Stimulated activated CD8-positive, alpha-beta memory T cell treated with anti-CD3 and anti-CD28 coated beads, Interleukin-15, amount 100 ng/mL, for 48 hours (primary cell): ENCODE results near the gene TOMM40L.
"Not testable (repeated sequence)": the region's sequence is repeated elsewhere in the genome, so short reads cannot be mapped to it uniquely, and the experiment has no call there.

Experiments
- DNase-seq, 2 donors: peaks; one replicate each; pipeline ENCODE4 v3.0.0-alpha.2; 2020; ENCODE audit warnings: low read depth in 2 of 2

TOMM40L gene

DNA sequence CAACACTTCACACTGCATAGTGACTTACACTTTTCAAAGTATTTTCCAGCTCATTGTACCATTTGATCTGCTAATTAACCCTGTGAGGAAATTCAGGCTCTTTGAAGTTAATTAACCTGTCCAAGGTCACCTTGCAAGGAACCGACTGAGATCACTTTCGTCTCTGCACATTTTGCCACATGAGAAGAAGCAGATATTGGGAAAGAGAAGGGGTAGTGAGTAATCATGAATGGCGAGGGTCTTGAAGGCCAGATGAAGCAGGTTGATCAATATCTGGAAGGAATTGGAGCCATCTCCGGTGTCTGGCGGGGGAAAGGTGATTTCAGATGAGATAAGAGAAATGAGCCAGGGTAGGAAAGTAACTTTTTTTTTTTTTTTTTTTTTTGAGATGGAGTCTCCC lies 5.9 kb upstream of the TOMM40L start:
- no peak for DNase-seq

DNA sequence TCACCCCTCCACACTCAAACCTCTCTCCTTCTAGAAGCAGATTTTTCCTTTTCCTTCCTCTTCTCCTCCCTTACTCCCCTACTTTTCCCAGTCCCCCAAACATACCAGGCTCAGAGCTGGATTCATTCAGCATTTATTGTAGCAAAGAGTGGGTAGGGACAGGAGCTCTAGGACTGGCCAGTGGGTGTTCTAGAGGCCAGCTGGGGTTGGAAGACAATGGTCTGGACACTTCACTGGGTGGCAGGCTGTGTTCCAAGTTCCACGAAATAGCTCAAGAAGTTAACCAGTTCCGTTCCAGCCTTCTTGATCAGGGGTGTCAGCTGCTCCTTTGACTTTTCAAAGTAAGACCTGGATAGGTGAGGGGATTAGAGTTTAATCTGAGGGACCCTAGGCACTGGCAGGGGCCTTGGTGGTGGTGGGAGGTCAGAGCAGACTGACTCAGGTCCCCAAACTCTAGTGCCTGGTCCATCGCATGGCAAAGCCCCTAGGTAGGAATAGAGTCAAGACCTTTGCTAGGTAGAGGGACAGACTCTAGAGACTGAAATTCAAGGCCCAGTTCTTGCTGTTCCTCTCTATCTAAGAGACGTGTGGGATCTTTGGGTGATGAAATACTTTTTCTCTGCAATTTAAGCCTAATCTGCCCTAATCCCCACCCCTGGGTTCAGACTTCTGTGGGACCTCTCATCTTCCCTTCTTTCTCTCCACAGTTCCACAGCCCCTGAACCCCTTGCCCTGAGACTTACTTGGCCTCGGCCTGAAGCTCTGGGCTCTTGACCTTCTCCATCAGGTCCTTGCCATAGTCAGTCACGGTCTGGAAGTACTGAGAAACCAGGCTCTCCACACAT lies 3.5 kb upstream of the TOMM40L start:
- DNase-seq, result no peak

DNA sequence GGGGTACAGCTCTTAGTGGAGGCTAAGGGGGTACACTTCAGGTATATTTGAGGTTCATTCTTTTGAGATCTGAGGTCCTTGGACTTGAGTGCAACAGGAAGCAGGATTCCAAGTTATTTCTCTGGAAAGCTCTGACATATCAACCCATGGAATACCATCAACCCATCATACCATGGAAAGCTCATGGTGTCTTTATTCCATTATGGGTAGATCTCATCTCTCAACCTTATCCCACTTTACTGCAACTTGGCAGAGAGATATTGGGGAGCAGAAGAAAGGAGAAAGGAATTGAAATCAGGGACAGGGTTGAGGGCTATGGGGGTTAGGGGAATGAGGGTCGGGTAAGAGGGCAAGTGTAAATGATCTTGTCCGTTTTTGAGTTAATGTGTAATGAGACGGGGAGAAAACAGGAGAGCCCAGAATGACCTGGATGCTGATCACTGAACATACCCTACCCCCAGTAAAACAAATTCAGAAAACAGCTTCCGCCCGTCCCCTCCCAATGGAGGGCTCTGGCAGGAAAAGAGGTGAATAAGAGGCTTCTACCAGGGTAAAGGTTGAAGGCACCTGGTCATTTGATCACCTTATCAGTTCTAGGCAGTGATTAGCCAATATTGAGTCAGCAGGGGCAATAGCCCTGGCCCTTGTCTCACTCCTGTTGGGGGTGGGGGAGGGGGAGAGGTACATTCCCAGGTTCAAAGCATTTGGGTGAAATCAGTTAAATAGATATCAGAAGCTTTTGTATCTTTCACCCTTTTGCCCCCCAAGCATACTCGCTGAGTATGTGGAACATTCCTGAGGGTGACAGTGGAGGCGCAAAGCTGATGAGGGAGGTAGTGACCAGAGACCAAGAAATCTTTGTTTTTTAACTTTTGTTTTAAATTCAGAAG lies 1.8 kb upstream of the TOMM40L start:
- DNase-seq, result no peak

DNA sequence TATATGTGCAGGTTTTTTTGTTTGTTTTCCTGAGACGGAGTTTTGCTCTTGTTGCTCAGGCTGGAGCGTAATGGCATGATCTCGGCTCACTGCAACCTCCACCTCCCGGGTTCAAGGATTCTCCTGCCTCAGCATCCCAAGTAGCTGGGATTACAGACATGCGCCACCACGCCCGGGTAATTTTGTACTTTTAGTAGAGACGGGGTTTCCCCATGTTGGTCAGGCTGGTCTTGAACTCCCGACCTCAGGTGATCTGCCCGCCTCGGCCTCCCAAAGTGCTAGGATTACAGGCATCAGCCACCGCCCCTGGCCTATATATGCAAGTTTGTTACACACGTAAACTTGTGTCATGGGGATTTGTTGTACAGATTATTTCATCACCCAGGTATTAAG lies 1.2 kb upstream of the TOMM40L start:
- DNase-seq, result not testable (repeated sequence)

DNA sequence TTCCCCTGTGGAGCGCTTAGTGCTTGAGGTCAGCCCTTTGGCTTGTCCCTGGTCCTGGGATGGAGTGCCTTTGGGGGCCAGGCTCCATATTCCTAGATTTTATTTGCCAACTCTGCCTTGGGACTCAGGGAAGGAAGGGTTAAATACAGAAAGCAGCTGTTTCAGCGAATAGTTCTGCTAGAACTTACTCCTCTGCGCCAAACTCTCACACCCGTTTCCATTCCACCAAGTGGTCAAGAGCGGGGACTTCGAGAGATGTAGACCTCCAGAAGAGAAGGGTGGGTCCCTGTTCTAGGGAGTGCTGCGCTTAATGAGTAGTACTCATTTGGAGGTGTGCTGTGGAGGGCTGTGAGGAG lies 704 bp upstream of the TOMM40L start:
- no peak for DNase-seq

DNA sequence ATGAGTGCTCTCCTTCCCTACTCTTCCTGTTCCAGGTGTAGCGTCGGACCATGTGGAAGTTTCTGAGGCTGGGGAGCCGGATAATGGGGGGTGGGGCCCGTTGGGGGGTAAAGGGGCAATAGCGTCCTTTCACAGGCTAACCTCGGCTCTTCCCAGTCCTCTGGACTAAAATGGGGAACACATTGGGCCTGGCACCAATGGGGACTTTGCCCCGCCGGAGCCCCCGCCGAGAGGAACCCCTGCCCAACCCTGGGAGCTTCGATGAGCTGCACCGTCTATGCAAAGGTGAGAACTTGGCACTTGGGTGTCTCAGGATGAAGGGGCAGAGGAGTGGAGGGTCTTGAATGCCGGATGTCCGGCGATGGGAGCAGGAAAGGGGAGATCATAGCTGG lies 456 bp downstream of the TOMM40L start:
- no peak for DNase-seq

DNA sequence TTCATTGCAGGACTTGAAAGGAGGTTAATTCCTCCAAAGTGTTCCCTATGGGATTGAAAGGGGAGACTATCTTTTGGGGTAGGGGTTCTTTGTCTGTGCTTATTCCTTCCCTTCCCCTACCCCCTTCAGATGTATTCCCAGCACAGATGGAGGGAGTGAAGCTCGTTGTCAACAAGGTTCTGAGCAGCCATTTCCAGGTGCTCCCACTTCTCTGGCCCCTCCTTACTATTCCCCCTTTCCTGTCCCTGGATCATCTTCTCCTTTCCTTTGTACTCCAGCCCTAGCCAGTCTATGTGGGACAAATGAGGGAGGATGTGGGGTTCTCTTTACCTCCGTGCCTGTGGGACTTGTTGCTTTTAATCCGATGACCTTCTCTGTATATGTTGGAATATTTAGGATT lies 899 bp downstream of the TOMM40L start:
- DNase-seq, result no peak

DNA sequence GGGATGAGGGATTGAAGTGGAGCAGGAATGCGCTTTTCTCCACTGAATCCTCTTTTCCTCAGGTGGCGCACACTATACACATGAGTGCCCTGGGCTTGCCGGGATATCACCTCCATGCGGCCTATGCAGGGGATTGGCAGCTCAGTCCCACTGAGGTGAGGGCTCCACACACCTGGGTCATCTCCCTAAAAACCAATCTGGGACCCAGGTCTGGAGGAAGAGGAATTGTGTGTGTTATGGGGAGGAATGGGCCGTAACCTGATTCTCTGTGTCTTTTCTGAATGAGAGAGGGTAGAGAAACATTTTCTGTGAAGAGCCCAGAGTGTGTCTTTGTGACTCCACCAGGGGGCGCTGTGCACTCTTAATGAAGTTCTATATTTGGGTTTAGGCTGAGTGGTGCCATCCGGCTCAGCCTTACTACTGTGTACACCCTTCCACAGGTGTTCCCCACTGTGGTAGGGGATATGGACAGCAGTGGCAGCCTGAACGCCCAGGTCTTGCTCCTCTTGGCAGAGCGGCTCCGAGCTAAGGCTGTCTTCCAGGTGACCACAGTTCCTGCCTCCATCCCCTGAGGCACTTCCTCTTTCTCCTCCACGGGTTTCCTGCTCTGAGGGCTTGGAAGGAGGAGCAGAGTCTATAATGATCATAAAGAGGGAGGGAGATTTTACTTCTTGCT lies 1.5 kb downstream of the TOMM40L start:
- peak; percentile 64 to 67 for DNase-seq

DNA sequence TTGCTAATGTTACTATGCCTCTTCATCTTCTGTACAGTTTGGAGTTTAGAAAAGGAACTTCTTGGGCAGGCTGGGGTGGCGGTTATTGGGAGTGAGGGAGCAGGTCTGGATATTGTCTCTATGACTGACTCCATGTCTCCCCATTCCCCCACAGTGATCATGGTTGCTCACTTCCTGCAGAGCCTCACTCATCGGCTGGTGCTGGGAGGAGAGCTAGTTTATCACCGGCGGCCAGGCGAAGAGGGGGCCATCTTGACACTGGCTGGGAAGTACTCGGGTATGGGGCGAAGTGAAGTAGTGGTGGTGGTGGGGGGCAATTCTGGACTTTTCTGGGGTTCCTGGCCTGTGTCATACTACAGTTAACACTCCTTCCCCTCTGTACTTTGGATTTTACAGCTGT lies 2.2 kb downstream of the TOMM40L start:
- DNase-seq, result no peak

DNA sequence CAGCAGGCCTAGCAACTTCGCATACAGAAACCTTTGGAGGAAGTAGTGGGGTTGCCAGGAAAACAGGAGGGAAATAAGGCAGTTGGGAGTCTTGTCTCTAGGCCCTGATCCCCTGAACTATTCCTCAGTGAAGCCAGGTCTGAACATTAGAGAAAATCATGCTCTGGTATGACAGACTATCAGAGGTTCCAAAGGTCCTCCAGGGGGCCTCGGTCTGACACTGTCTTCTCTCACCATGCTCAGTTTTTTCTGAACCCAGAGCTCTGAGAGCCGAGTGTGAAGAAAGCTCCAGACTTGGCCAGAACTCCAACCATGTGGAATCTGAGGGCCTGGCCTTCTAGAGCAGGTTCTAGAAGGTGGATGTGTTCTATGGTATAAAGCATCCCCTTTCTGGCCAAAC lies 4.0 kb downstream of the TOMM40L start:
- DNase-seq, result no peak

DNA sequence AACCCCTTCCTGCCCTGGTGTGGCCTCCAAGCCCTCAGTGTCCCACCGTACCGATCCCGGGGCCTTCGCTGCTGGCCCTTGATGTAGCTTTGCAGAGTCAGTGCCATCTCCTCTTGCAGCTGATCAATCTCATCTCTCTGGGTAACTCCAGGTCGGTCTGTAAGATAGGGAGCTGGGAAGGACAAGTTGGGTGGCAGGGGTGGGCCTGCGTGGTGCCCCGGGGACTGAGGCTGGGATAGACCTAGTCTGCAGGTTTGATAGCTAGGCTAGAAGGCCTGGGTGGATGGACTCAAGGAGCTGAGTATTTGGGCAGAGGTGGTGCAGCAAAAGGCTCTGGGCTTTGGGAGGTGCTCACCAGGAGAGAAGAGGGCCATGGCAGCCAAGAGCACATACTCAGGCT lies 4.9 kb downstream of the TOMM40L start:
- DNase-seq, result no peak

DNA sequence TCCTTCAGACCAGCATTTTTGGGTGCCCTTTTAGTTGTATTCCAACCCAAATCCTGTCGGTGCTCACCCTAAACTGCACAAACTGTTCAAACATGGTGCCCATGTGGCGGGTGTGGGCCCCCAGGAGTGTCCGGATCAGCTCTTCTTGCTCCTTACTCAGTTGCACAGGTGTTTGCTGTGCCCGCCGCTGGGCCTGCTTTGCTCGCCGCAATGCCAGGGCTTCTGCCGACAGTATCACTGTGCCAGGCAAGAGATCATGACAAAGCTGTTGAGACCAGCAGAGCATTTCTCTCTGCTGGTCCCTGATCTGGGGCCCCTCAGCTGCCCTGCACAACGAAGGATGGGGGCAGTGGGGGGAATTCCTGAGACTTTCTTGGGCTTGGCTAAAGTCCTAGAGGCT lies 7.2 kb downstream of the TOMM40L start:
- DNase-seq, result no peak

DNA sequence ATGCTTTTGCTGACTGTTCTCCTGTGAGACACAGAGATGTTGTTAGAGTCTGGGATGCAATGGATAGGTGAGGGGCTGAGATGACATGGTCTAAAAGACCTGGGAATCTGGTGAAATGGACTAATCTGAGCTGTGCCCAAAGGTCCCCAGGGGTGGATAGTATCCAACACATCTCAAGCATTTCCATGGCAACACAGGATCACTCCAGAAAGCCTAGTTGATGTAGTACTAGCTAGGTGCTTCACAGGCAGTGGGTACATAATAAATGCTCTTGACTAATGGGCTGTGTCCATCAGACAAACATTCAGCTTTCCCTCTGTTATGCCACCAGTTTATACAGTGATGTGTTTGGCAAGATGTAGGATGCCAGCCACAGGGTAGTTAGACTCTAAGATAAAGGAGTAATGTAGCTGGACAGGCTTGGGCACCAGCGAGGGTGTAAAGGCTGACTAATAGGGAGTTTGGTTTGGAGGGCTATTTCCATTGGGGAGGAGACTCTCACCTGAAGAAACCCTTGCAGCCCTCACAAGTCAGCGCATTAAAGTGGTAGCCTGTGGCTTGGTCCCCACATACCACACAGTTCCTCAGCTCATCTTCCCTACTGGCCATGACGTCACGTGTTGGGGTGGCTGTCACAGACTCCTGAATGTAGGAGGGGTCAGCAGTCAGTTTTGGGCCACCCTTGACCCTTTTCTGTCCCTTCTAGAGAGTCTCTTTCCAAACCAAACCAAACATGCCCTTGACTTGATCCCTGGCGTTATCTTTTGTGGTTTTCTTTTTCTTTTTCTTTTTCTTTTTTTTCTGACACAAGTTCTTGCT lies 10.3 kb downstream of the TOMM40L start:
- no peak for DNase-seq

DNA sequence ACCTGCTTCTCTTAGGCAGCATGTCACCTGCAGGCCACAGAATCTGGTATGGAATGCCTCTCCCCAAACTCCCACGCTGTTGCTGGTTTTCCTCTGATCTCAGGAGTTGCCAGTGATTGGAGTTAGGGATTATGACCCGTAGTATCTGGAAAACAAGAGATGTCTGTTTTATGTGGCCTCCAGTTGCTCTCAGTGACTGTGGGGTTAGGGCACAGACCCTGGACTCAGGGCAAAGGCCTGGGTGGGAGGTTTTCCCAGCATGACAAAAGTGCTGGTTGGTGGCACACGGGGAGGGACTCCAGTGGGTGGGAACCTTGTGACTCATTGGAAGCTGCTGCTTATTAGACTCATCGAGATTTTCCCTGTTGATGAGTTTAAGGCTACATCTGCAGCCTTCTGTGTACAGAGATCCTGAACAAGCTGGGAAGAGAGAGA lies 12.2 kb downstream of the TOMM40L start, which contains the start of gene NR1I3:
NR1I3 (minus strand) TSS at position 165 of the 435 bp plus-strand sequence. CDS start 1,638 bp downstream, outside the sequence.
- DNase-seq, result no peak

DNA sequence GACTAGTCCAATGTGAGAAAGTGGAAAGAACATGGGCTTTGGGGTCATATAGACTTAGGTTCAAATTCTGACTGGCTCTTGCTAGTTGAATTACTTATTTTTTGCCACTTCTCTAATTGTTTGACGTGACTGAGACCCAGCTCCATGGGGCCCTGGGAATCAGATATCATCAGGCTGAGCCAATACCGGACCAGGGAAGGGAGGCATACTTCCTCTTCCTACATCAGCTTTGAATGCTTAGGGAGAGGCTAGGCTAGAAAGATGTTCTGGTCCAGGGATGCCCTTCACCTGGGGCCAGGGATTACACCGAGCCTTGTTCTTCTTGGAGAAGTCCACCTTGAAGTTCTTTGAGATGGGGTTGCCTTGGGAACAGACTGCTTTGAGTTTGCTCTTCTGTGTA lies 15.8 kb downstream of the TOMM40L start:
- DNase-seq, result no peak

DNA sequence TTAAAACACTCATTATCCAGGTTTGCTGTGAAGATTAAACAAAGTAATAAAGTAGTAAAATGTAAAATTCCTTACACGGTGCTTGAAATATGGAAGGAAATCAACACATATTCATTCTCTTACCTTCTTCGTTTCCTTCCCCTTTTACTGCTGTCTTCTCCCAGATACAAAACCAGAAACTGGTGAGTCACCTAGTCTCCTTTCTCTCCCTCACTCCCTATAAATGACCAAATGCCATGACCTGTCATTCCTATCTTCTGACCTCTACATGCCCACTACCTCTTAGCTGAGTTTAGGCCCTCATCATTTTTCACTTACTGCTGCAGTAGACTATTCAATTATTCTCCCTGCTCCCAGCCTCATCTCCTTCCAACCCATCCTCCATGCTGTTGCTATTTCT lies 16.5 kb downstream of the TOMM40L start:
- no peak for DNase-seq

DNA sequence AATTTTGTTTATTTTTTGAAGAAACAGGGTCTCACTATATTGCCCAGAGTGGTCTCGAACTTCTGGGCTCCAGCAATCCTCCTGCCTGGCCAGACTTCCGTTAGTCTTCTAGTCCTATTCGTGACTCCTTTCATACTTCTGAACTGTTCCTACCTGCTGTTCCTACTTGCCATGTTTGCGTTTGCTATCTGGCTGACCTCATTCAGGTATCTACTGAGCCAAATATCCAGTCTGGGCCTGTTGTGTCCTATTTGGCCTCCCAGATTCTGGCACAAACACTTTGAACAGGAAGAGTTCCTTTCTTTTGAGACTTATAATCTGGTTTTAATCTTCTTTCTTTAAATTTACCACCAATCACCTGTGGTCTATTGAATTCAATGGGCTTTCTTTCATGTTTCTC lies 19.0 kb downstream of the TOMM40L start:
- no peak for DNase-seq

DNA sequence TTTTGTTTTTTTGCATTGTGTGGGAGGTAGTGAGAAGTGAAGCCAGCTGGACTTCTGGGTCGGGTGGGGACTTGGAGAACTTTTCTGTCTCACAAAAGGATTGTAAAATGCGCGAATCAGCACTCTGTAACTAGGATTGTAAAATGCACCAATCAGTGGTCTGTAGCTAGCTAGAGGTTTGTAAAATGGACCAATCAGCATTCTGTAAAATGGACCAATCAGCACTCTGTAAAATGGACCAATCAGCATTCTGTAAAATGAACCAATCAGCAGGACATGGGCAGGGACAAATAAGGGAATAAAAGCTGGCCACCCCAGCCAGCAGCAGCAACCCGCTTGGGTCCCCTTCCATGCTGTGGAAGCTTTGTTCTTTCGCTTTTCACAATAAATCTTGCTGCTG lies 24.2 kb downstream of the TOMM40L start:
- not testable (repeated sequence) for DNase-seq

DNA sequence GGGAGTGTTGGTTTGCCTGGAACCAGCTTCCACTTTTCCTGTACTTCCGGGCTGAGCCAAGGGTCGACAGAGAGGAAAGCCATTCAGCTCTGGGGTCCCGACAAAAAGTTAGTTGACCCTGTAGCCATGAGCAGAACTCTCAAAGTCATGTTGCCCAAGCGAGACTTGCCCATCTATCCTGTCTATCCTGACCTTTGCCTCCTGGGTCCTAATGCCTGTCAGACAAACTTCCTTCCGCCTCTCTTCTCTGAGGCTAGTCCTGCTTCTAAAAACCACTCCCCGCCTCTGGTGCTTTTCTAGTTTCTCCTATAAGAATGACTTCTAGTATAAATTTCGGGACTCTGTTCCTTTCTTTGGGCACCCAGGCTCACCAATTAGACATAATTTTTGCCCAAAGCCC lies 25.0 kb downstream of the TOMM40L start:
- DNase-seq, result no peak

DNA sequence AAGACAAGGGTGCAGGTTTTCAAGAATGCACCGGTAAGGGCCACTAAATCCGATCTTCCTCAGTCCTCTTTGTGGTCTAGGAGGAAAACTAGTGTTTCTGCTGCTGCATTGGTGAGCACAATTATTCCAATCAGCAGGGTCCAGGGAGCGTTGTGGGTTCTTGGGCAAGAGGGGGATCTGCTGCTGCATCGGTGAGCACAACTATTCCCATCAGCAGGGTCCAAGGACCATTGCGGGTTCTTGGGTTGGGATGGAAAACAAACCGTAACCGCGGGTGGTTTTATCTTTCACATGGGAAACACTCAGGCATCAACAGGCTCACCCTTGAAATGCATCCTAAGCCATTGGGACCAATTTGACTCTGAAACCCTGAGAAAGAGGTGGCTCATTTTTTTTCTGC lies 25.7 kb downstream of the TOMM40L start:
- DNase-seq, result no peak

DNA sequence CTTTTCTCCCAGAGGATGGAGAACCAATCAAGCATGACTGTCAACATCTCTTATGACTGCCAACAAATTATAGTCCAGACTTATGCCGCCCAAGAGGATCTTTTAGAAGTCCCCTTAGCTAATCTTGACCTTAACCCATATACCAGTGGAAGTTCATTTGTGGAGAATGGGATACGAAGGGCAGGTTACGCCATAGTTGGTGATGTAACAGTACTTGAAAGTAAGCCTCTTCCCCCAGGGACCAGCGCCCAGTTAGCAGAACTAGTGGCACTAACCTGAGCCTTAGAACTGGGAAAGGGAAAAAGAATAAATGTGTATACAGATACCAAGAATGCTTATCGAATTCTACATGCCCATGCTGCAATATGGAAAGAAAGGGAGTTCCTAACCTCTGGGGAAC lies 29.4 kb downstream of the TOMM40L start:
- not testable (repeated sequence) for DNase-seq
